OCI-LY1 (cell line): ENCODE measurements around the gene ARHGAP21.

Source experiments
- H2AFZ ChIP-seq: fragments of 200-600 bp; sonication (generic), shearing (Covaris generic); 2 replicates; pipeline ENCODE4 v1.6.0; 2014; ENCODE audit warnings: antibody characterized with exemption, mild to moderate bottlenecking, low read length
- H3F3A ChIP-seq: fragments of 200-600 bp; sonication (generic), shearing (Covaris generic); 2 replicates; pipeline ENCODE4 v1.6.0; 2014; ENCODE audit warnings: mild to moderate bottlenecking, antibody characterized with exemption, low read length, moderate library complexity; ENCODE audit not compliant: insufficient read depth
- H3K27ac ChIP-seq: fragments of 200-600 bp; sonication (generic); 2 replicates; pipeline ENCODE4 v1.5.1; 2014; ENCODE audit warnings: low read length, mixed run types, mild to moderate bottlenecking, low read depth; ENCODE audit not compliant: poor library complexity, severe bottlenecking
- H3K27me3 ChIP-seq: fragments of 200-600 bp; sonication (generic); 2 replicates; pipeline ENCODE4 v1.6.0; 2014; ENCODE audit warnings: antibody characterized with exemption, mild to moderate bottlenecking, low read length, moderate library complexity; ENCODE audit not compliant: insufficient read depth
- H3K36me3 ChIP-seq: fragments of 200-600 bp; sonication (generic); 2 replicates; pipeline ENCODE4 v1.6.1; 2014; ENCODE audit warnings: mild to moderate bottlenecking, antibody characterized with exemption, low read length, moderate library complexity, mixed read lengths; ENCODE audit not compliant: insufficient read depth
- H3K4me1 ChIP-seq: fragments of 200-600 bp; sonication (generic); 2 replicates; pipeline ENCODE4 v1.5.1; 2014; ENCODE audit warnings: mild to moderate bottlenecking, low read length, moderate library complexity; ENCODE audit not compliant: insufficient read depth, severe bottlenecking
- H3K4me2 ChIP-seq: fragments of 200-600 bp; sonication (generic), shearing (Covaris generic); 2 replicates; pipeline ENCODE4 v1.6.1; 2014; ENCODE audit warnings: low read length
- H3K4me3 ChIP-seq: fragments of 200-600 bp; sonication (generic); 2 replicates; pipeline ENCODE4 v1.5.1; 2014; ENCODE audit warnings: low read length, low read depth, mild to moderate bottlenecking, mixed read lengths; ENCODE audit not compliant: poor library complexity, severe bottlenecking
- H3K79me2 ChIP-seq: fragments of 200-600 bp; shearing (Covaris generic); 2 replicates; pipeline ENCODE4 v1.6.1; 2016; ENCODE audit warnings: mixed run types, low read length, mixed read lengths; ENCODE audit not compliant: insufficient read depth
- H3K9ac ChIP-seq: fragments of 200-600 bp; sonication (generic), shearing (Covaris generic); 2 replicates; pipeline ENCODE4 v1.6.1; 2014; ENCODE audit warnings: mild to moderate bottlenecking, low read length, mixed read lengths
- H3K9me2 ChIP-seq: fragments of 200-600 bp; sonication (generic), shearing (Covaris generic); 2 replicates; pipeline ENCODE4 v1.6.1; 2014; ENCODE audit warnings: low read depth, mild to moderate bottlenecking, low read length, mixed read lengths
- H3K9me3 ChIP-seq: fragments of 200-600 bp; shearing (Covaris generic); 2 replicates; pipeline ENCODE4 v1.6.1; 2014; ENCODE audit warnings: low read length, mixed read lengths
- H4K20me1 ChIP-seq: fragments of 200-600 bp; sonication (generic), shearing (Covaris generic); 2 replicates; pipeline ENCODE4 v1.6.0; 2016; ENCODE audit warnings: mild to moderate bottlenecking, low read length; ENCODE audit not compliant: insufficient read depth
- EZH2 ChIP-seq: fragments of 200-600 bp; sonication (generic), shearing (Covaris generic); IDR thresholded peaks from 2 replicates; pipeline ENCODE4 v1.8.0; 2017; ENCODE audit warnings: borderline replicate concordance, mixed run types, mild to moderate bottlenecking, antibody characterized with exemption, low read length, moderate library complexity, mixed read lengths
- TF ChIP-seq, protein P1 (sequence below): fragments of 200-600 bp; sonication (generic), shearing (Covaris generic); IDR thresholded peaks from 2 replicates; pipeline ENCODE4 v1.5.1; 2017; ENCODE audit warnings: mild to moderate bottlenecking, antibody characterized with exemption, low read length, moderate library complexity, mixed read lengths

Gene ARHGAP21

DNA sequence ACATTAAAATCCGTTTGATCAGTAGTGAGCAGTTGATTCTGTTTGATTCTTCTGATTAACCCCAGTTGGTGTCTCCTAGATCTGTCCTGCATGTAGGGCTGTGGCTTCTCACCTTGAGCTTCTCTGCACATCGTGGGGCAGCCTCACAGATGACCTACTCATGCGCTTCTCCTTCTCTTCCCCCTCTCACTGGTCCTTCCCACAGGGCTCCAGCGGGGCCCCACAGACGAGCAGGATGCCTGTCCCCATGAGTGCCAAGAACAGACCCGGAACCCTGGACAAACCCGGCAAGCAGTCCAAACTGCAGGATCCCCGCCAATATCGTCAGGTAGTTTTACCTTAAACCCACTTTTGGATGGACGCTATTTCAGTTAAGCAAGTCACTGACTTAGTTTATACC, 178.9 kb downstream of the ARHGAP21 start:
- no peaks in the 10 kb centered on the region for H3K27me3 ChIP-seq
- H3K4me2 ChIP-seq, result no peak overlapping the region
- H3K4me3 ChIP-seq, result no peak overlapping the region
- no peak overlapping the region for H3K9ac ChIP-seq
- no peak overlapping the region for H3K27ac ChIP-seq
- H3K4me1 ChIP-seq, result no peaks in the 10 kb centered on the region
- no peak overlapping the region for H2AFZ ChIP-seq
- H3K79me2 ChIP-seq, result no peaks in the 10 kb centered on the region
- TF ChIP-seq EZH2, result no peak
- TF ChIP-seq, protein P1, sequence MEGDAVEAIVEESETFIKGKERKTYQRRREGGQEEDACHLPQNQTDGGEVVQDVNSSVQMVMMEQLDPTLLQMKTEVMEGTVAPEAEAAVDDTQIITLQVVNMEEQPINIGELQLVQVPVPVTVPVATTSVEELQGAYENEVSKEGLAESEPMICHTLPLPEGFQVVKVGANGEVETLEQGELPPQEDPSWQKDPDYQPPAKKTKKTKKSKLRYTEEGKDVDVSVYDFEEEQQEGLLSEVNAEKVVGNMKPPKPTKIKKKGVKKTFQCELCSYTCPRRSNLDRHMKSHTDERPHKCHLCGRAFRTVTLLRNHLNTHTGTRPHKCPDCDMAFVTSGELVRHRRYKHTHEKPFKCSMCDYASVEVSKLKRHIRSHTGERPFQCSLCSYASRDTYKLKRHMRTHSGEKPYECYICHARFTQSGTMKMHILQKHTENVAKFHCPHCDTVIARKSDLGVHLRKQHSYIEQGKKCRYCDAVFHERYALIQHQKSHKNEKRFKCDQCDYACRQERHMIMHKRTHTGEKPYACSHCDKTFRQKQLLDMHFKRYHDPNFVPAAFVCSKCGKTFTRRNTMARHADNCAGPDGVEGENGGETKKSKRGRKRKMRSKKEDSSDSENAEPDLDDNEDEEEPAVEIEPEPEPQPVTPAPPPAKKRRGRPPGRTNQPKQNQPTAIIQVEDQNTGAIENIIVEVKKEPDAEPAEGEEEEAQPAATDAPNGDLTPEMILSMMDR, result no peak
- H3F3A ChIP-seq, result no peaks in the 10 kb centered on the region
- no peaks in the 10 kb centered on the region for H3K36me3 ChIP-seq
- H4K20me1 ChIP-seq, result no peaks in the 10 kb centered on the region
- H3K9me2 ChIP-seq, result no peaks in the 10 kb centered on the region
- no peaks in the 10 kb centered on the region for H3K9me3 ChIP-seq

DNA sequence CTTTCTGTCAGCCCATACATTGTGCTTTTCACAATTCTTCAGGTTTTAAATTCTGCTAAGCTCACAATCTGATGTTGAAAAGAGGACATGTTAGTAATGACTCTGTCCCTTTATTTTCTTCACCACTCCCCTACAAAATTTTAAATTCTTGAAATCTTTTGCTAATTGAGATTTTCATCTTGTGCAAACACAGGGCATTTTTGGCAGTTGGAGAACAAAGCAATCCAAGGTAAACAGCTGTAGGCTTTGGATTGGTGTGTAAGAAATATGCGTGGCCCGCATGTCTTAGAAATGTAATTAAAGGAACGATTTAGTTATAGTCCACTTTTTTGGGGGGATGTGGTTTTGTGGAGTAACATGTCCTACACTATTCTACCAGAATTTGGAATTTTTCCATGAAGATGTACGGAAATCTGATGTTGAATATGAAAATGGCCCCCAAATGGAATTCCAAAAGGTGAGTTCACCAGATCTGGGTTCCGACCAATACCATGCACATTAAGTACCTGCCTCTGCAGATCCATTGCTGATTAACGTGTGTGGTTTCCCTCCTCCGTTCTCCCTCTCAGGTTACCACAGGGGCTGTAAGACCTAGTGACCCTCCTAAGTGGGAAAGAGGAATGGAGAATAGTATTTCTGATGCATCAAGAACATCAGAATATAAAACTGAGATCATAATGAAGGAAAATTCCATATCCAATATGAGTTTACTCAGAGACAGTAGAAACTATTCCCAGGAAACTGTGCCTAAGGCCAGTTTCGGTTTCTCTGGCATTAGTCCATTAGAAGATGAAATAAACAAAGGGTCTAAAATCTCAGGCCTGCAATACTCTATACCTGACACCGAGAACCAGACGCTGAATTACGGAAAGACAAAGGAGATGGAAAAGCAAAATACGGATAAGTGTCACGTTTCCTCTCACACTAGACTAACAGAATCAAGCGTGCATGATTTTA, 181.1 kb downstream of the ARHGAP21 start:
- Histone ChIP-seq H3K4me3 (no peak overlapping the region), H3K4me1 (no peaks in the 10 kb centered on the region), H2AFZ (no peak overlapping the region), H3K27me3 (no peaks in the 10 kb centered on the region), H3K9ac (no peak overlapping the region), H3K9me3 (no peaks in the 10 kb centered on the region), H3K27ac (no peak overlapping the region), H3K9me2 (no peaks in the 10 kb centered on the region), H3K79me2 (no peaks in the 10 kb centered on the region), H3F3A (no peaks in the 10 kb centered on the region), H3K36me3 (no peaks in the 10 kb centered on the region), H3K4me2 (no peak overlapping the region), H4K20me1 (no peaks in the 10 kb centered on the region)
- no peak for TF ChIP-seq EZH2
- TF ChIP-seq, protein P1, result no peak

DNA sequence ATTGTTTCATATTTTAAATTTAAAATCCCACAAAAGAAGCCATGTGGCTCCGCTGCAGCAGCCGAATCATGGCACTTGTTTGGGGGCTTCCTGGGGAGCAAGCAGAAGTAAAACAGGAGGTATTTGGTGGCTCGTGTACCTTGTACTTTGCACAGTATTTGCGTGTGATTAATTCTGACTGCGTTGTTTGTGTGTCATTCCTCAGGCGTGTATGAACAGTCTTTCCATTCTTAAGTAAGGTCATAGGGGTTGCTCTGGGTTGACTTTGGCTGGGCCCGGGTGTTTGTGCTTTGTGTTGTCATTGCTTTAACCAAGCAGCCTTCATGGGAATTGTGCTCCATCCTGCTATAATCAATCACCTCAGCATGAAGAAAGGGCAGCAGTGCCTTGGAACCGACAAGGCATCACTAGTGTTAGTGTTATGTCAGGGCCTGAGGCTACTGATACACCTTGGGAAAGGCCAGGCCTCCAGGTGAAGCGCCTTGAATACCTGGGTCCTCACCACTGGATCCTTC, 182.4 kb downstream of the ARHGAP21 start:
- no peaks in the 10 kb centered on the region for H3K36me3 ChIP-seq
- no peak overlapping the region for H3K27ac ChIP-seq
- no peaks in the 10 kb centered on the region for H3K9me2 ChIP-seq
- no peak overlapping the region for H2AFZ ChIP-seq
- H3F3A ChIP-seq, result no peaks in the 10 kb centered on the region
- no peaks in the 10 kb centered on the region for H3K27me3 ChIP-seq
- no peaks in the 10 kb centered on the region for H3K4me1 ChIP-seq
- no peak for TF ChIP-seq EZH2
- TF ChIP-seq, protein P1, result no peak
- H3K79me2 ChIP-seq, result no peaks in the 10 kb centered on the region
- H3K9me3 ChIP-seq, result no peaks in the 10 kb centered on the region
- no peaks in the 10 kb centered on the region for H4K20me1 ChIP-seq
- H3K9ac ChIP-seq, result no peak overlapping the region
- H3K4me2 ChIP-seq, result no peak overlapping the region
- no peak overlapping the region for H3K4me3 ChIP-seq
